ENCODE measurements around the gene REEP6.
A peak's percentile ranks its signal among the peaks of the same experiment; 100 is the strongest.
"Not testable (repeated sequence)": the region's sequence is repeated elsewhere in the genome, so short reads cannot be mapped to it uniquely, and the experiment has no call there.

The REEP6 gene

GRCh38 chr19:1491849-1492170, 829 bp downstream of the REEP6 start:
- no peak for DNase-seq

- DNase-seq = no peak
Measured at GRCh38 chr19:1492474-1493006, 1.6 kb downstream of the REEP6 start.

GRCh38 chr19:1494115-1494815, 3.3 kb downstream of the REEP6 start:
- DNase-seq = no peak

GRCh38 chr19:1495051-1495798, 4.2 kb downstream of the REEP6 start:
- no peak for DNase-seq

GRCh38 chr19:1495799-1496713, 5.1 kb downstream of the REEP6 start:
- no peak for DNase-seq

GRCh38 chr19:1496714-1497577, 6.0 kb downstream of the REEP6 start:
- no peak for DNase-seq

- DNase-seq = no peak
Measured at GRCh38 chr19:1497578-1498235, 6.7 kb downstream of the REEP6 start.

GRCh38 chr19:1499231-1499630, 8.2 kb downstream of the REEP6 start:
- not testable (repeated sequence) for DNase-seq

GRCh38 chr19:1501200-1501595, 10.2 kb downstream of the REEP6 start:
- no peak for DNase-seq

- DNase-seq = no peak
Measured at GRCh38 chr19:1502433-1503088, 11.6 kb downstream of the REEP6 start.

- peak; percentile 27 to 64 for DNase-seq
Measured at GRCh38 chr19:1503089-1503924, 12.3 kb downstream of the REEP6 start.

GRCh38 chr19:1503925-1504773, 13.2 kb downstream of the REEP6 start:
- DNase-seq = no peak

- DNase-seq = no peak
Measured at GRCh38 chr19:1505012-1505411, 14.0 kb downstream of the REEP6 start.

GRCh38 chr19:1505991-1506881, 15.3 kb downstream of the REEP6 start:
- no peak for DNase-seq

GRCh38 chr19:1507192-1507660, 16.2 kb downstream of the REEP6 start:
- no peak for DNase-seq

- peak; percentile 98 to 99 for DNase-seq
Measured at GRCh38 chr19:1507763-1508506, 17.0 kb downstream of the REEP6 start.

- DNase-seq = no peak
Measured at GRCh38 chr19:1508507-1508856, 17.5 kb downstream of the REEP6 start.

Measured in NCI-H446 (cell line).